WTC11 (cell line): ENCODE data around the gene KCNE3.

Experiments used
- AR ChIP-seq: fragments of 250-450 bp; sonication (Bioruptor Pico); IDR thresholded peaks from 2 replicates; pipeline ENCODE4 v1.9.0; 2021; ENCODE audit warnings: mild to moderate bottlenecking
- ATF1 ChIP-seq: sonication (generic); formaldehyde crosslinking; IDR thresholded peaks from 2 replicates; pipeline ENCODE4 v1.8.1; 2023; ENCODE audit warnings: mild to moderate bottlenecking, moderate library complexity, missing genetic modification reagents
- ATF3 ChIP-seq: sonication (generic); formaldehyde crosslinking; conservative IDR thresholded peaks from 2 replicates; pipeline ENCODE4 v1.8.1; 2022; ENCODE audit warnings: mild to moderate bottlenecking, missing genetic modification reagents
- CTCF ChIP-seq: fragments of 200-600 bp; IDR thresholded peaks from 2 replicates; pipeline ENCODE4 v1.8.0; 2022; ENCODE audit warnings: antibody characterized with exemption
- E2F1 ChIP-seq: sonication (generic); formaldehyde crosslinking; IDR thresholded peaks from 2 replicates; pipeline ENCODE4 v1.8.0; 2022; ENCODE audit warnings: mild to moderate bottlenecking, missing genetic modification reagents
- ERG ChIP-seq: fragments of 250-450 bp; sonication (Bioruptor Pico); IDR thresholded peaks from 2 replicates; pipeline ENCODE4 v1.8.0; 2021; ENCODE audit warnings: mild to moderate bottlenecking
- GTF2I ChIP-seq: fragments of 250-450 bp; sonication (Bioruptor Pico); conservative IDR thresholded peaks from 2 replicates; pipeline ENCODE4 v1.4.0; 2021; ENCODE audit warnings: mild to moderate bottlenecking
- JUN ChIP-seq: sonication (generic); formaldehyde crosslinking; IDR thresholded peaks from 2 replicates; pipeline ENCODE4 v1.8.0; 2023; ENCODE audit warnings: mild to moderate bottlenecking, missing genetic modification reagents
- MAX ChIP-seq: sonication (generic); formaldehyde crosslinking; IDR thresholded peaks from 2 replicates; pipeline ENCODE4 v1.8.0; 2022; ENCODE audit warnings: mild to moderate bottlenecking, missing genetic modification reagents
- SOX15 ChIP-seq: fragments of 250-450 bp; sonication (Bioruptor Pico); IDR thresholded peaks from 2 replicates; pipeline ENCODE4 v1.9.0; 2021; ENCODE audit warnings: mild to moderate bottlenecking
- USF1 ChIP-seq: sonication (generic); formaldehyde crosslinking; IDR thresholded peaks from 2 replicates; pipeline ENCODE4 v1.8.0; 2022; ENCODE audit warnings: mild to moderate bottlenecking, missing genetic modification reagents
- USF2 ChIP-seq: sonication (generic); formaldehyde crosslinking; IDR thresholded peaks from 2 replicates; pipeline ENCODE4 v1.8.1; 2023; ENCODE audit warnings: mild to moderate bottlenecking, missing genetic modification reagents, moderate library complexity
- ZNF263 ChIP-seq: sonication (generic); formaldehyde crosslinking; IDR thresholded peaks from 2 replicates; pipeline ENCODE4 v1.8.1; 2022; ENCODE audit warnings: low read depth, mild to moderate bottlenecking, moderate library complexity, missing genetic modification reagents
- ZNF512 ChIP-seq: sonication (generic); formaldehyde crosslinking; IDR thresholded peaks from 2 replicates; pipeline ENCODE4 v1.8.1; 2022; ENCODE audit warnings: missing genetic modification reagents, borderline replicate concordance

- no peak for TF ChIP-seq CTCF
- no peak for TF ChIP-seq JUN (CRISPR knock-in tag)
- TF ChIP-seq SOX15 (CRISPR knock-in tag), result no peak
- no peak for TF ChIP-seq ATF1
- TF ChIP-seq E2F1 (CRISPR knock-in tag), result no peak
- no peak for TF ChIP-seq USF2 (CRISPR knock-in tag)
- no peak for TF ChIP-seq GTF2I
- TF ChIP-seq ATF3 (CRISPR knock-in tag), result no peak
- TF ChIP-seq MAX (CRISPR knock-in tag), result no peak
- no peak for TF ChIP-seq ZNF512 (CRISPR knock-in tag)
- TF ChIP-seq AR (CRISPR knock-in tag), result no peak
- no peak for TF ChIP-seq USF1
- no peak for TF ChIP-seq ERG (CRISPR knock-in tag)
- no peak for TF ChIP-seq ZNF263 (CRISPR knock-in tag)
Measured at GRCh38 chr11:74474316-74474715, 7.0 kb upstream of the KCNE3 start.
